ENCODE data around the gene GPR137B.

- TF ChIP-seq GABPA (IDR thresholded peaks at IDR 0.05; ENCODE audit: borderline replicate concordance, insufficient read depth, low read length) (no peak), TAF1 (IDR thresholded peaks at IDR 0.05; ENCODE audit: low read depth, low read length) (no peak), POLR2A (IDR thresholded peaks at IDR 0.05; ENCODE audit: control extremely low read depth in 1 of 2, low read depth in 2 of 2, low read length in 2 of 2) (no peak), RNF2 (IDR thresholded peaks at IDR 0.05; ENCODE audit: borderline replicate concordance, low read depth, low read length, missing control alignments, poor library complexity, severe bottlenecking) (no peak)
- TF ChIP-seq, protein P1, sequence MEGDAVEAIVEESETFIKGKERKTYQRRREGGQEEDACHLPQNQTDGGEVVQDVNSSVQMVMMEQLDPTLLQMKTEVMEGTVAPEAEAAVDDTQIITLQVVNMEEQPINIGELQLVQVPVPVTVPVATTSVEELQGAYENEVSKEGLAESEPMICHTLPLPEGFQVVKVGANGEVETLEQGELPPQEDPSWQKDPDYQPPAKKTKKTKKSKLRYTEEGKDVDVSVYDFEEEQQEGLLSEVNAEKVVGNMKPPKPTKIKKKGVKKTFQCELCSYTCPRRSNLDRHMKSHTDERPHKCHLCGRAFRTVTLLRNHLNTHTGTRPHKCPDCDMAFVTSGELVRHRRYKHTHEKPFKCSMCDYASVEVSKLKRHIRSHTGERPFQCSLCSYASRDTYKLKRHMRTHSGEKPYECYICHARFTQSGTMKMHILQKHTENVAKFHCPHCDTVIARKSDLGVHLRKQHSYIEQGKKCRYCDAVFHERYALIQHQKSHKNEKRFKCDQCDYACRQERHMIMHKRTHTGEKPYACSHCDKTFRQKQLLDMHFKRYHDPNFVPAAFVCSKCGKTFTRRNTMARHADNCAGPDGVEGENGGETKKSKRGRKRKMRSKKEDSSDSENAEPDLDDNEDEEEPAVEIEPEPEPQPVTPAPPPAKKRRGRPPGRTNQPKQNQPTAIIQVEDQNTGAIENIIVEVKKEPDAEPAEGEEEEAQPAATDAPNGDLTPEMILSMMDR (IDR thresholded peaks at IDR 0.05; ENCODE audit: control extremely low read depth in 1 of 3, insufficient read depth in 1 of 3, low read depth in 1 of 3, low read length in 3 of 3): no peak
These were observed 11.8 kb downstream of the GPR137B start for GRCh38 chr1:236154126-236154525.
